CD4-positive, alpha-beta T cell treated with Interleukin-6 for 4 hours (primary cell): ENCODE data around the gene CCDC192.

Source experiments
- DNase-seq: peaks from one replicate; pipeline ENCODE4 v3.0.0-alpha.2; 2020; ENCODE audit warnings: mixed read lengths

CCDC192 gene

DNA sequence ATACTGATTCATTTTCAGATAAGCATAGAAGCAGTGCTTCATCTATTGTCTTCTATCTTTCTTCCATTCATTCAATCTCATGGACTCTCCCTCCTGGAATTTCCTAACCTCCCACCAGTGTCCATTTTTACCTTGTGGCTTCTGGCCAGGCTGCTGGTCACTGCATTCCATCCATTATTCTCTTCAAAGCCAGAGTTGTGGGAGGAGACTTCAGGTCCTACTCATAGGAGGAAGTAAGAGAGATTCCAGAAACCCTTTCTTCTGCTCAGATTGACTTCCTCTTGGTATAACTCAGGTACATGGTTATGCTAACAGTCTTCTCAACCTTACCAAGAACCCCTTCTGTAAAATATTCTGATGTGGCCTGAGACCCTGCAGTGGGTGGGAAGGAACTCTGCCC is 227.1 kb downstream of the CCDC192 start:
- no peak for DNase-seq

DNA sequence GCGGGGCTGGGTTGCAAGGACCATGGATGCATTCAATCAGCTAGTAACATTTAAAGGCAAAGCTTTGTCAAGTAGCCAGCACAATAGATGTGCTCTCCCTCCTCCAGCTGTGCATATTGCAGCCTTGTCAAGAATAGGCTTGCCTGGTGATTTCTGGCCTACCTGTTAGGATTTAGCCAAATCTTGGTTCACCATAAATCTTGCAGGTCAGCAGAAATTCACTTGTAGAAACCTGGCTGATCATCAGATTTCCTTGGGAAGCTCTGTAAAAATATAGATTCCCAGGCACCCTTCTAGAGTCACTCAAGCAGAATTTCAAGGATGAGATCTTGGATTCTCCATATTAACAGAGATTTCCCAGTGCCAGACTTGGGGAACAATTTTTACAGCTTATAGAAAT is 228.2 kb downstream of the CCDC192 start:
- DNase-seq: no peak

DNA sequence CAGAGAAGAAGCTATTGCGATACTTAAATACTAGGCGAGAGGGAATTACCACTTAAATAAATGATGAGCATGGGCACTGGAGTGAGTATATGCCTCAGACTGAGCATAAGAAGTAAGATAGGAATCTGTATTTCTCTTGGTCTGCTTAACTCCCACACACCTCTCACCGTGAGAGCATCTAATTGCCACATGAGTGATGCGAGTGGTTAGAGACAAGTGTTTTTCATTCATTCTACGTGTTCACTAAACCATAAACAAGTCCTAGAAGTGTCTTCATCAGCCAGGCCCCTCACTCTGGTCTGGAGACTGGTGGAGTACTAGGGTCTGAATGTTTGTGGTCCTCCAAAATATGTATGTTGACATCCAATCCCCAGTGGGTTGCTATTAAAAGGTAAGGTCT is 230.2 kb downstream of the CCDC192 start:
- DNase-seq: no peak

DNA sequence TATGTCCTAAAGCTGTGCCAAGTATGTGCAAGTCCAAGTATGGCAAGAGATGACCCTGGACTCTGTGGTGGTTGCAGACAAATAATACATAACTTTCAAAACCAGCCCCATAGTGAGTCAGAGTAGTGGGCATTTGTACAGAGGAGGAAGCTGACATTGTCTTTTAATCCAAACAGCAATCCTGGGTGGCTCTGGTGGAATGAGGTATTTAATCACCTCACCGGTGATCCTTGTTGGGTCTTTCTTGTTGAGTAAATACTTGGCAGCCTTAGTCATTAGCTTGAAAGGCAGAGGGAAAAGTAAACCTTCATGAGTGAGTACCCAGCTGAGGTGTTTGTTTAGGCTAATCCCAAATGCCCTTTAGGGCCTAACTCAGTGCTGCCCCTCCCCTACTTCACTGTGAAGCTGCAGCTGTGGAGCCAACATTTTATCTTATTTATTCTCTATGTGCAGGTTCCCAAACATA is 231.6 kb downstream of the CCDC192 start:
- no peak for DNase-seq

DNA sequence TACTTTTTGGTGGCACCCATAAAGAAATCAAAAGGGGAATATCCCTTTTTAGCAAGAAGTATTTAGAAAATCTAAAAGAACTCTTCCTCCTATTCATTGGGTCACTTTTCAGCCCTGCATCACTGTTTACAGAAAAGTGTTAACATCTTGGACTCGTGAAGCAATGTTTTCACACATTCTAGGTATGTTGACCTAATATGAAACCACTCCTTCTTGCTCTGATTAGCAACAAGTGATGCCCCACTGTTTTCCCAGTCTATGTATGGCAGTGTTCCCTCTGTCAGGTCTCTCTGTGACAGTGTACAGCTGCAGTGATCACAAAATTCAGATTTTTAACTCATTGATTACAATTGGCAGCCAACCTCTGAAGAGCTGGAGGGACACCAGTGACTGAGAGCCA is 232.2 kb downstream of the CCDC192 start:
- DNase-seq: no peak

DNA sequence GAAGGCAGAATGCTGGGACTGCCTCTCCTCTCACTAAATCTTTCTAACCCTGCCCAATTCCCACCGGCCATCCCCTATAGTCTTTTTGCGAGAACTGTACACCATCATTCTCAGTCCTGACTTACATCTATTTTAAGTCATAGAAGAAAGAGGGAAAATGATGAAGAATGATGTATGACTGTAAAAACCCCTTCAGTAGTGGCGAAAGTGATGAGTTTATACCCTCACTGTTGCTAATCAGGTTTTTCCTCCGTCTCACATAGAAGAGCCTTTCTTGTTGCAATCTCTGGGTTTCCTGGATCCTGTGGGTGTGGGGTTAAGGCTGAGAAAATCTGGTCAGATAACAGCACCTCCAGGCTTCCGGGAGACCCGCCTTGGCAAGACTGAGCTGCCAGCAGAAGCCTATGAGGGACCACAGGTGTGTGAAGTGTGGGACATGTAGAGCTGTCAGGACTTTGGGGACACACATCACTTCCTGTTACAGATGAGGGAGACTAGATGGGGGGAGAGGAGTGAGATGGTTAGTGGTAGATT is 233.3 kb downstream of the CCDC192 start:
- DNase-seq: no peak

DNA sequence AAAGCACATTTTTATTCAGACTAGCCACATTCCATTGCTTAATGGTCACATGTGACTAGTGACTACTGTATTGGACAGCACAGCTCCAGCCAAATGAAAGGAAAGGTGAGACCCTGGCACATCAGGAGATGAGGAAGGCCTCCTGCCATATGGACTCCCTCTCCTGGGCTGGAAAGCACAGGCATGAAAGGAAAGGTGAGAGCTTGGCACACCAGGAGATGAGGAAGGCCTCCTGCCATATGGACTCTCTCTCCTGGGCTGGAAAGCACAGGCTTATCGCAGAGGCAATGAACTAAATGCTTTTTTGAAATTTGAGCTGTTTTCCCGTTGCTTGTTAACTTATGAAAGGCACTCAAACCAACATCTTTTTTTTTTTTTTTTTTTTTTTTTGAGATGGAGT is 235.6 kb downstream of the CCDC192 start:
- no peak for DNase-seq

DNA sequence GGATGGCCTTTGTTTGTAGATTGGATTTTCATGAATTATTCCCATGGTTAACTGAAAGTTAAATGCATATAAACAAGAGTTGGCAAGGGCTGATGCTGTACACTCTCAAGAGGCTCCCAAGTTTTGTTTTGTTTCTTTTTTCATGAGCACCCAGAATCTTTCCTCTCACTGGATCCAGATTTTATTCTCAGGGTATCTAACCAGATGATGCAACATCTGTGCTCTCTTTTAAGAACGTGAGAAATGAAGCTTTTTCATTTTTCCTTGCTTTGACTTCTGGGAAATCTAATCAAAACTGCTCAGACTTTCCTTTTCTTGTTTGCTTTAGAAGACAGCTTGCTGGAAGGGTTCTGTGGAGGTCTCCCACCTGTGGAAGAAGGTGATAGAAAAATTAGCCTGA is 237.7 kb downstream of the CCDC192 start:
- DNase-seq: no peak

DNA sequence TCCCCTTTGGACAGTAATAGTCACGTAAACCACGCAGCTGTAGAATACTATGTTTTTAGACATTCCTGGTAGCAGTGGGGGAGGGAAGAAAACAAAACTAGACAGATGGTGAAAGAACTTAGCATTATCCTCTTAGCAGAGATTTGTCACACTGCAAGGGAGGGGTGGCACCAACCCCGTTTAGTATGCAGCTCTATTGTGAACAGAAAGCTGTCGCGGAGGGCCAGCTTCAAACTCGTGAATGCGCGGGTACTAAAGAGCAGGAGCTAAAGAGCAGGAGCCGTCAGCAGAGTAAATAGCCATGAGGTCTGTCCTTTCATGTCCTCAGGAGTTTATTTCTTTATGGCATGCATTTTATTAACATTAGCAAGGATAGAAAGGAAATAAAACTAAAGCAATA is 238.5 kb downstream of the CCDC192 start:
- no peak for DNase-seq

DNA sequence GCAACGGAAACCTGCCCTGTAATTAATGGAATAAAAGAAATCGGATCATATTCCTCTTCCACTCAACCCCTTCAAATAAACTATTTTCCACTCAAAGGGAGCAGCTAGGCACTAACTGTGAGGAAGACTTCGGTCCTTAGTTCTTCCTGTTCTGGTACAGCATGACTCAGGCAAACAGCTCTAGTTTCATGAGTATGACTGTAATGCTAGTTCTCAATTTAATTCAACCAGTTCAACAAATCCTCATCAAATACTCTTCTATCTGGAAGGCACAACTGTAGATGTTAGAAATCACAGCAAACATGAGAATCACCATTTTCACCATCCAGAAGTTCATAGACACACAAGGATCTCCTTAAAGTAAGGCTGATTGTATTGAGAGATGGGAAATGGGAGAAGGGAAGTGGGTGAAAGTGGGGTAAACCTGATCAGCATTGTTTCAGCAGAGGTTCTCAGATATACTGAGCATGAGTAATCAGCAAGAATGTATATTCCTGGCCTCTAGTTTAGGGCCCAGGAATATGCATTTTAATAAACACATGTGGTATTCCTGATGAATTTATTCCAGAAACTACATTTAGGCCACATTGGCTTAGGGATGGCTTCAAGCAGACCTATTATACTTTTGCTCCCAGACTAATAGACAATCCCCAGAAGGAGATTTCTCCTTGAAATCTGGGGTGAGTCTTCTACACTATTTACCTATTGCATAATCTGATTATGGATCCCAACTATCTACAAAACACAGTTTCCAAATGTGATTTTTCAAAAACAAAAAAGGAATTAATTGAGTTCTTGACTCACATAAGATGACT is 239.3 kb downstream of the CCDC192 start:
- DNase-seq: no peak

DNA sequence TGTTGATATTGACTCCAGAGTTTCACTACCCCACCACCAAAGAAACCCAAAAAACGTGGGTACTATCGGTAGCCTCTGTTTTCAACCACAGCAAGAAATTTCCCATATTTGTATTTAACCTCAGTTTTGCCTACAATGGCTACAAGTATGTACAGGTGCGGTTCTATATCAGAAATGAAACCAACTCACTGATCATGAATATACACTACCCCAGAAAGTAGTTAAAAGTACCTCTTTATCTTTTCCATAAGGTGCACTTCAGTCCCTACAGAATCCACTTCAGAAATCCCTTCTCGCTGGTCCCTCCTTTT is 239.8 kb downstream of the CCDC192 start:
- no peak for DNase-seq

DNA sequence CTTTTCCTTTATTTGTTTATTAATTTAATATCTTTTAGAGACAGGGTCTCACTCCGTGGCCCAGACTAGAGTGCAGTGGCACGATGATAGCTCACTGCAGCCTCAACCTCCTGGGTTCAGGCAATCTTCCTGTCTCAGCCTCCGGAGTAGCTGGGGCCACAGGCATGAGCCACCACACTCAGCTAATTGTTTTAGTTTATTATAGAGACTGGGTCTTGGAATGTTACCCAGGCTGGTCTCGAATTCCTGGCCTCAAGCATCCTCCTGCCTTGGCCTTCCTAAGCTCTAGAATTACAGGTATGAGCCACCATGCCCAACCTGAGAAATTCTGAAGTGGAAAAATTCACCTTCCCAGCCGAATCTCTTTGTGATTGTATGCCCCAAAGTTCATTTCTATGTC is 240.9 kb downstream of the CCDC192 start:
- no peak for DNase-seq

DNA sequence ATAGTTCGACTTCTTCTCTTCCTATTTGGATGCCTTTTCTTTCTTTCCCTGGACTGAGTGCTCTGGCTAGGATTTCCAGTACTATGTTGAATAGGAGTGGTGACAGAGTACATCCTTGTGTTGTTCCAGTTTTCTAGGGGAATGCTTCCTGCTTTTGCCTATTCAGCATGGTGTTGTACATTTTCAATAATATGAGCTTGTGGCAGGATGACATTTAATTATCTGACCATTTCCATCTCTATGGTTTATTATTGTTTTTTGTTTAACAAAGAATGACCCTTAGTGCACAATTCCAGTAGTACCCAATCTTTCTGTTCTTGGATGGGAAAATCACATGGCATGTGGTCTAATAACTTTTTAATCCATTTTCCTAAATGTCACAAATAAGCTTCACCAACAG is 244.8 kb downstream of the CCDC192 start:
- DNase-seq: no peak

DNA sequence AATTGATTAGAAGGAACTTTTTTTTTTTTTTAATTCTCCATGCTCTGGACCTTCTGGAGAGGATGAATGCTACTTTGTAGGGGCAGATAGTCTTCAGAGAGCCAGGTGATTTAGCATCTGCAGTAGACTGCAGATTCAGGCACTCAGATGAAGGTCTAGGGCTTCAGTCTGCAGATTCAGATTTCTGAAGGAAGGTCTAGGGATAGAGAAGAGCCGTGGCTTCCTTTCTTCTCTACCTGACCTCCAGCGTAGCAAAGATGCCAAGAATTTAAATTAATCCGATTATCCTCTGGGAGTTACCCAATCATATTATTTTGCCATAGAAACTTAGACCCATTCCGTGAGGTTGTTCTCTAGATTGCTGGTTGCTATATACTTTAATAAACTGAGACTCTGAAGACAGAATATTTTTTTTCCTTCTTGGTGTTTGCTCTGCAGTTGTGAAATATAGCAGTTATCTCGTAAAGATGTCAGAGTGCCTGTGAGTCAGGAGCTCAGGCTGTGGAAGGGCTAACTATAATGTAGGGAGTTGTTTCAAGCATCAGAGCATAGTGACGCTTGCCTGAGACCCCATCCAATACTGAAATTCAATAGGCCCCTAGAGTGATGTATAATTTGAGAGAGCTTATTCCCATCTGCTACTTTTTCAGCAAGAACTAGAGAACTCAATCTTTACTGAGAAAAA is 247.7 kb downstream of the CCDC192 start:
- no peak for DNase-seq

DNA sequence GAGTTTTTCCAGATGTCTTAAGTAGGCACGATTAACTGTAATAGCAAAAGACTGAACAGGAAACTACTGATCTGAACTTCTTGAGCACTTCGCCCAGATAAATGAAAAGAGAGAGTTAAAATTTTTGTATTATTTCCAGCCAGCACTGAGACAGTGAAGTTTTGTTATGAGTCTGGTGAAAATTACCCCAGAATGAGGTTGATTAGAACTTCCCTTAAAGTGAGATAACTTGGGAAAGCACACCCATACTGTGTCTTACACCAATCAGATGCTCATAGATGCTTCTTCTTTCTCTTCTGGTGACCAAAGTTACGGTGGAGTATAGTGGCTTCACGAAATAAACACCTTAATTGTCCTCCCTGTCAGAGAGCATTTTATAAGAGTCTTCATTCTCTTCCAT is 248.6 kb downstream of the CCDC192 start:
- DNase-seq: no peak

DNA sequence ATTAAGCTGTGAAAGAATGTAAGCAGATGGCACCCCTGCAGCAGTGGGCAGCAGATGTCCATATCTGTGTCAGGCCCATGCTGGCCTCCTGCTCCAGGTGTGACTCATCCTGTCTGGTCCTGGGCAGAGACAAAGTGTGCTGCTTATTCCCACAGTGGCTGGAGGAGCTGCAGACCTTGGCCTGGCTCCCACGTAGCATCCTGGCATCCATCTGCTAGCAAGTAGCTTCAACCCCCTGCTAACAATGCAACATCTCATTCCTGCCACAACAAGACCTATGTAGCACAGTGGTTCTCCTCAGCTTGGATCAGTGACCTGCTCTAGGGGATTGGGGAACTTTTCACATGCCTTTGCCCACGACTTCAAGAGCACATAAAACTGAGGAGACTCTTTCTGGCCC is 254.0 kb downstream of the CCDC192 start:
- DNase-seq: no peak

DNA sequence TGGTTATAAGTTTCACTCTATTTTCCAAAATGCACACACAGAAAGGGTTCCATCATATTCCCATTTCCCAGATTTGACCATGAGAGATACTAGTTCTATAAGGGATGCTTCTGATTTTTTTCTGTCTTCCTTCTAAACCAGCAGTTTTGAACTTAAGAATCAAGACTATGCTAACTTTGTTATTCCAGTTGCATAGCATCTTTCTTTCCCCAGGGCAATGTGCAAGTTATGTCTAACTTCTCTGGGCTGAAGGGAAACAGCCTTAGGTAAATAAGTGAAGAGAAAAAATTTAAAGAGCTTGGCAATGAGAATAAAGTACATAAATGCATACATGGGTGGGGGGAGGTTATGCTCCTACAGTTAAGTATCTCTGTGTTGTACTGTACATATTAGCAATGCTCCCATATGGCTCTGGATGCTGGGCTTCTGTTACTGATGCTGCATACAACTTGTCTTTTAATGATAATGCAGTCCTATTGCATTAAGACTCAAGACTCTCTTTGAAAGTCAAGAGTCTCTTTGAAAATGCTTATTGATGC is 254.6 kb downstream of the CCDC192 start:
- DNase-seq: no peak

DNA sequence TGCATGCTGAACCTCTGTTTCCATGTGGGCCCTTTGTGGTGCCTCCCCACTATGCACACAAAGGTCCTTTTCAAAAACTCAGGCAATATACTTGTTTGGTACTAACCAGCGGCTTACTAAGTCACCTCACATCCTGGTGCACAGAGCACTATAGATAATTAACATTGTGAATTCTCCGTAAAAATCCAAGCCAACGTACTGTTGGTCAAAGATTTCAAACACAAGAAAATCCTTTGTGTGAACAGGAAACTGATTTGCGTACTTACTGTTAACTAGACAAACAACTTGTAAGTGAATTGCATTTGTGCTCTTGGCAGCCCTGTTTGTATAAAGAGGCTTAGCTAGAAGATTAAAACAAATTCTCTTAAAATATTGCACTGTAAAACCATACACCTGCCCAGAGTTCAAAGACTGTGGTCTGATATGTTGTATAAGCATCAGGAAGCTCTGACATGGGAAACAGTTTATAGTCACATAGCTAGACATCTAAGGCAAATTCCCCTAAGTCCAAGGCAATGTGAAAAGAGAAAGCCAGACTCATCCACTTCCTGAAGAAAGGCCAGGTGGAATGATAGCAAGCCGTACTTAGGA is 255.3 kb downstream of the CCDC192 start:
- DNase-seq: no peak

DNA sequence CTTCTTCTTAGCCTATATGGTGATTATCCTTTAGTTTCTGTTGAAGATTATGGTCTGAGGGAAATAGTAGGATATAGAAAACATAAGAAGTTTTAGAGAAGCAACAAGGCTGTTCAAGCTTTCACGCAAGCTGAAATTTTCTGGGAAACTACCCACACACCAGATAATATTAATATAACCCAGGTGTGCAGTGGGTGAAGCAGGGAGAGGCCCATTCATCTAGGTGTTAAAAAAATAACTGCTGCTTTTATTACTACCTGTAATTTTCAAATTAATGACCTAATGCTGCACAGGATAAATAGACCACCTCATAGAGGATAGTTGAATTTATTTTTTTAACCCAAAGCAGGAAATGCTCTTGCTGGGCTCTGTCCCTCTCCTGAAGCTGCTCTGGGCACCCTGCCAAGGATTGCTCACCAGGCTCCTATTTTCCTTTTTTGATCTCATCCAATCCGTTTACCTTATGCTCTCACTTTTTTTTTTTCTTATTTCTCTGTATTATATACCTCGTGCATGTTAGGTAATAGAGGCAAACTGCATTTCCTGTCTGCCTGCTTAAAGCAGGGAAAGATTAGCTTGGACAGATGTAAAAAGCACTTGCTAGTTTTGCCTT is 256.1 kb downstream of the CCDC192 start:
- DNase-seq: peak; percentile 41

DNA sequence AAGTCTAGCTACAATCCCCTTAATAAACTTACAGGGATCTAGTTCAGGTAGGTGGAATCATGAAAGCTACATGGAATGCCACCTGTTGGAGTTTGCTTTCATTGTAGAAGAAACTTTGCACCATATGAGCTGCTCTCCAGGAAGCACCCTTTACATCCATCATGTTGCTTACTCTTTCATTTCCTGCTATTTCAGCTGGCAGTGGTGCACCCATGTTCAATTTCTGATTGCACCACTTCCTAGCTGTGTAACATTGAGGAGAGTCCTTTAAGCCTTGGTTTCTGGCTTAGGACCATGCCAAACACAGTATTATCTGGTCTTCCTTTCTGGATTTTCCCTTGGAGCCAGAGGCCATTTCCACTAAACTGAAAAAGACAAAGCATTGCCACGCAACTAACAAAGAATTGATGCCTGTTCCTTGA is 257.1 kb downstream of the CCDC192 start:
- no peak for DNase-seq

DNA sequence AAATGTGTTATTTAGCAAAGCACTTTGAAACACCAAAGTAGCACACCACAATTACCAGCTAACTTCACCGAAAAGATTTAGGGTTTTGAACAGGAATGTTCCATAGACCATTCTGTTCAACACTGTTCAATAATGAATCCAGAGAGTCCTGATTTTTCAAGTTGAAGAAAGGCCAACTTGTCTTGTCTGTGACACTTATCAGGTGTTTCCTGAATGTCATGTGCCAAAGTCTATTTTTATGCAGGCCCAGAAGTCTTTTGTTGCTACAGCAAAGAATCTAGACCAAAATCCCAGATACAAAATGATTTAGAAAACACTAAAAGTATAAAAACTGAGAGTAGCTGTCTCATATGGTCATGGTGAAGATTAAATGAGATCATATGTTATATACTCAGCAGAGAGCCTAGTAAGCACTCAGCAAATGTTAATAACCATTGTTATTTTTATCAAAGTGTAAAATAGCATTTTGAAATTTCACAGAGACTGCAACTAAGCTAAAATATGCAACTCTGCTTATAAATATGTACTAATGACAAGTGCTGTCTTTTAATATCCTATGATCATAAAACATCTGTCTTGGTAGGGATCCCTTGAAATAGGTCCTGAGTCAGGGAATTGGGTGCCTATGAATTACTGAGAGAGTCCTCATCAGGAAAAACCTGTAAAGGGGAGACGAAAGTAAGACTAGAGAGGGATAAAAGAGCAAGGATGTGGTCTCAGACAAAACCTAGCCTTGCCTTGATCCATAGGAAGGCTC is 258.0 kb downstream of the CCDC192 start:
- DNase-seq: no peak

DNA sequence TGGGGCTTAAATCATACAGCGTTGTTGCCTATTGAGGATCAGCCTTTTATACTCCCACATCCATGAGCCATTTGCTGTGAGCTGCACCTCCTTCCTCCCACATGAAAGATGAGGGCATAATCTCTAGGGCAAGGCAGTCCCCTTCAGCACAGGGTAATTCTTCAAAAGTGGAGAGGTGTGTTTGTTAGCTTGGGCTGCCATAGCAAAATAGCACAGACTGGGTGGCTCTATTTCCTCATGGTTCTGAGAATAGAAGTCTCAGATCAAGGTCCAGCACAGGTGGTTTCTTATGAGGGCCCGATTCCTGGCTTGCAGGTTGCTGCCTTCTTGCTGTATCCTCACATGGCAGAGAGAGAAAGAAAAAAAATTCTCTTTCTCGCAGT is 258.6 kb downstream of the CCDC192 start:
- no peak for DNase-seq

DNA sequence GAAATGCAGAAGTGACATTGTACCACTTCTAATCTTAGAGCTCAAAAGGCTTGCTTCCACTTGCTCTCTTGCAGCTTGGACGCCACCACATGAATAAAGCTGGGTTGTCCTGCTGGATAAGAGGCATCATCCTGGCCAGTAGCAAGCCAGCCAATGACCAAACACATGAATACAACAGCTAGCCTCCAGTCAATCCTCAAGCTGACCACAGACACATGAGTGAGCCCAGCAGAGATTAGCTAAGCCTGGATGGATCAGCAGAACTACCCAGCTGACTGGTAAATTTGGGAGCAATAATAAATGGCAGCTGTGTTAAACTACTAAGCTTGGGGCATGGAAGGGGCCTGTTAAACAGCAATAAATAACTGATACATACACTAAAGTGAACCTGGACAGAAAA is 259.3 kb downstream of the CCDC192 start:
- DNase-seq: no peak
